ENCODE data around the gene SEC63.

DNA sequence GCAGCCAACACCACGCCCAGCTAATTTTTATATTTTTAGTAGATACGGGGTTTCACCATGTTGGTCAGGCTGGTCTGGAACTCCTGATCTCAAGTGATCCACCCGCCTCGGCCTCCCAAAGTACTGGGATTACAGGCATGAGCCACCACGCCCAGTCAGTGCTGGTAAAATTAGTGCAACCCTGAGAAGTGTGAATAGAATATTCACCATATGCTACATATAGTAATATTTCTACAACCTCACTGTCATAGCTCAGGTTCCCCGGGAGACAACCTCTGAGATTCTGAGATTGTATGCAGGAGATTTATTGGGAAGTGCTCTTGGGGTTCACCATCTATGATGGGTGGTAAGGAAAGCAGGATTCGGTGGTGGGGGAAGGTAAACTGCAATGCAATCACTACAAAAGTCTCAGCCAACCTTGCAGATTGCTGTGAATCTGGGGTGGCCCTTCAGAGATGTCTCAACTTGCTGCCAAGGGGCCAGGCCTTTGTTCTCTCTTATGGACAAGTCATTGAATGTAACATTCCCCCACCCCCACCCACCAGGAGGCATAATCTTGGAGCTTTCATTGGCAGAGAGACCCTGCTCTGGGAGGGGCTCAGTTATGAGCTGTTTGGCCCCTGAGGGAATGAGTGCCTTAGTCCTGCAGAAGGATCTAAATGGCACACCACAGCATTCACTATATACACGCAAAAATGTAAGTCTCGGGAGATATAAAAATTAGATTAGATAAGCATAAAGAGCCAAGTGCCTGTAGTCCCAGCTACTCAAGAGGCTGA is 34.0 kb upstream of the SEC63 start:
- TF ChIP-seq TP53 (CRISPR knock-in tag; IDR thresholded peaks at IDR 0.05) (no peak), ZNF396 (CRISPR knock-in tag; IDR thresholded peaks at IDR 0.05; ENCODE audit: borderline replicate concordance) (no peak), FOXP1 (CRISPR knock-in tag; IDR thresholded peaks at IDR 0.05; ENCODE audit: borderline replicate concordance) (no peak), JAZF1 (CRISPR knock-in tag; IDR thresholded peaks at IDR 0.05) (no peak), TEAD4 (CRISPR knock-in tag; IDR thresholded peaks at IDR 0.05) (no peak), SOX15 (CRISPR knock-in tag; IDR thresholded peaks at IDR 0.05) (no peak), JUN (CRISPR knock-in tag; IDR thresholded peaks at IDR 0.05) (no peak)
- TF ChIP-seq, protein P1, sequence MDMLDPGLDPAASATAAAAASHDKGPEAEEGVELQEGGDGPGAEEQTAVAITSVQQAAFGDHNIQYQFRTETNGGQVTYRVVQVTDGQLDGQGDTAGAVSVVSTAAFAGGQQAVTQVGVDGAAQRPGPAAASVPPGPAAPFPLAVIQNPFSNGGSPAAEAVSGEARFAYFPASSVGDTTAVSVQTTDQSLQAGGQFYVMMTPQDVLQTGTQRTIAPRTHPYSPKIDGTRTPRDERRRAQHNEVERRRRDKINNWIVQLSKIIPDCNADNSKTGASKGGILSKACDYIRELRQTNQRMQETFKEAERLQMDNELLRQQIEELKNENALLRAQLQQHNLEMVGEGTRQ (CRISPR knock-in tag; IDR thresholded peaks at IDR 0.05): no peak
- TF ChIP-seq, protein P2, sequence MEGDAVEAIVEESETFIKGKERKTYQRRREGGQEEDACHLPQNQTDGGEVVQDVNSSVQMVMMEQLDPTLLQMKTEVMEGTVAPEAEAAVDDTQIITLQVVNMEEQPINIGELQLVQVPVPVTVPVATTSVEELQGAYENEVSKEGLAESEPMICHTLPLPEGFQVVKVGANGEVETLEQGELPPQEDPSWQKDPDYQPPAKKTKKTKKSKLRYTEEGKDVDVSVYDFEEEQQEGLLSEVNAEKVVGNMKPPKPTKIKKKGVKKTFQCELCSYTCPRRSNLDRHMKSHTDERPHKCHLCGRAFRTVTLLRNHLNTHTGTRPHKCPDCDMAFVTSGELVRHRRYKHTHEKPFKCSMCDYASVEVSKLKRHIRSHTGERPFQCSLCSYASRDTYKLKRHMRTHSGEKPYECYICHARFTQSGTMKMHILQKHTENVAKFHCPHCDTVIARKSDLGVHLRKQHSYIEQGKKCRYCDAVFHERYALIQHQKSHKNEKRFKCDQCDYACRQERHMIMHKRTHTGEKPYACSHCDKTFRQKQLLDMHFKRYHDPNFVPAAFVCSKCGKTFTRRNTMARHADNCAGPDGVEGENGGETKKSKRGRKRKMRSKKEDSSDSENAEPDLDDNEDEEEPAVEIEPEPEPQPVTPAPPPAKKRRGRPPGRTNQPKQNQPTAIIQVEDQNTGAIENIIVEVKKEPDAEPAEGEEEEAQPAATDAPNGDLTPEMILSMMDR (IDR thresholded peaks at IDR 0.05): no peak
- TF ChIP-seq, protein P3, sequence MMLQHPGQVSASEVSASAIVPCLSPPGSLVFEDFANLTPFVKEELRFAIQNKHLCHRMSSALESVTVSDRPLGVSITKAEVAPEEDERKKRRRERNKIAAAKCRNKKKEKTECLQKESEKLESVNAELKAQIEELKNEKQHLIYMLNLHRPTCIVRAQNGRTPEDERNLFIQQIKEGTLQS (CRISPR knock-in tag; conservative IDR thresholded peaks at IDR 0.05): no peak
- TF ChIP-seq, protein P4, sequence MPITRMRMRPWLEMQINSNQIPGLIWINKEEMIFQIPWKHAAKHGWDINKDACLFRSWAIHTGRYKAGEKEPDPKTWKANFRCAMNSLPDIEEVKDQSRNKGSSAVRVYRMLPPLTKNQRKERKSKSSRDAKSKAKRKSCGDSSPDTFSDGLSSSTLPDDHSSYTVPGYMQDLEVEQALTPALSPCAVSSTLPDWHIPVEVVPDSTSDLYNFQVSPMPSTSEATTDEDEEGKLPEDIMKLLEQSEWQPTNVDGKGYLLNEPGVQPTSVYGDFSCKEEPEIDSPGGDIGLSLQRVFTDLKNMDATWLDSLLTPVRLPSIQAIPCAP (CRISPR knock-in tag; IDR thresholded peaks at IDR 0.05): no peak
- TF ChIP-seq, protein P5, sequence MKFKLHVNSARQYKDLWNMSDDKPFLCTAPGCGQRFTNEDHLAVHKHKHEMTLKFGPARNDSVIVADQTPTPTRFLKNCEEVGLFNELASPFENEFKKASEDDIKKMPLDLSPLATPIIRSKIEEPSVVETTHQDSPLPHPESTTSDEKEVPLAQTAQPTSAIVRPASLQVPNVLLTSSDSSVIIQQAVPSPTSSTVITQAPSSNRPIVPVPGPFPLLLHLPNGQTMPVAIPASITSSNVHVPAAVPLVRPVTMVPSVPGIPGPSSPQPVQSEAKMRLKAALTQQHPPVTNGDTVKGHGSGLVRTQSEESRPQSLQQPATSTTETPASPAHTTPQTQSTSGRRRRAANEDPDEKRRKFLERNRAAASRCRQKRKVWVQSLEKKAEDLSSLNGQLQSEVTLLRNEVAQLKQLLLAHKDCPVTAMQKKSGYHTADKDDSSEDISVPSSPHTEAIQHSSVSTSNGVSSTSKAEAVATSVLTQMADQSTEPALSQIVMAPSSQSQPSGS (CRISPR knock-in tag; IDR thresholded peaks at IDR 0.05; ENCODE audit: borderline replicate concordance, low read depth): no peak
- TF ChIP-seq, protein P6, sequence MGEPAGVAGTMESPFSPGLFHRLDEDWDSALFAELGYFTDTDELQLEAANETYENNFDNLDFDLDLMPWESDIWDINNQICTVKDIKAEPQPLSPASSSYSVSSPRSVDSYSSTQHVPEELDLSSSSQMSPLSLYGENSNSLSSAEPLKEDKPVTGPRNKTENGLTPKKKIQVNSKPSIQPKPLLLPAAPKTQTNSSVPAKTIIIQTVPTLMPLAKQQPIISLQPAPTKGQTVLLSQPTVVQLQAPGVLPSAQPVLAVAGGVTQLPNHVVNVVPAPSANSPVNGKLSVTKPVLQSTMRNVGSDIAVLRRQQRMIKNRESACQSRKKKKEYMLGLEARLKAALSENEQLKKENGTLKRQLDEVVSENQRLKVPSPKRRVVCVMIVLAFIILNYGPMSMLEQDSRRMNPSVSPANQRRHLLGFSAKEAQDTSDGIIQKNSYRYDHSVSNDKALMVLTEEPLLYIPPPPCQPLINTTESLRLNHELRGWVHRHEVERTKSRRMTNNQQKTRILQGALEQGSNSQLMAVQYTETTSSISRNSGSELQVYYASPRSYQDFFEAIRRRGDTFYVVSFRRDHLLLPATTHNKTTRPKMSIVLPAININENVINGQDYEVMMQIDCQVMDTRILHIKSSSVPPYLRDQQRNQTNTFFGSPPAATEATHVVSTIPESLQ (CRISPR knock-in tag; IDR thresholded peaks at IDR 0.05): no peak
- TF ChIP-seq, protein P7, sequence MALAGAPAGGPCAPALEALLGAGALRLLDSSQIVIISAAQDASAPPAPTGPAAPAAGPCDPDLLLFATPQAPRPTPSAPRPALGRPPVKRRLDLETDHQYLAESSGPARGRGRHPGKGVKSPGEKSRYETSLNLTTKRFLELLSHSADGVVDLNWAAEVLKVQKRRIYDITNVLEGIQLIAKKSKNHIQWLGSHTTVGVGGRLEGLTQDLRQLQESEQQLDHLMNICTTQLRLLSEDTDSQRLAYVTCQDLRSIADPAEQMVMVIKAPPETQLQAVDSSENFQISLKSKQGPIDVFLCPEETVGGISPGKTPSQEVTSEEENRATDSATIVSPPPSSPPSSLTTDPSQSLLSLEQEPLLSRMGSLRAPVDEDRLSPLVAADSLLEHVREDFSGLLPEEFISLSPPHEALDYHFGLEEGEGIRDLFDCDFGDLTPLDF (CRISPR knock-in tag; IDR thresholded peaks at IDR 0.05): no peak
